Glomerular visceral epithelial cell (primary cell): ENCODE measurements around the gene ARSB.
A peak's percentile ranks its signal among the peaks of the same experiment; 100 is the strongest.

Experiments
- DNase-seq: peaks from one replicate; pipeline ENCODE4 v3.0.0-alpha.2; 2016; ENCODE audit errors: extremely low spot score

ARSB gene

DNA sequence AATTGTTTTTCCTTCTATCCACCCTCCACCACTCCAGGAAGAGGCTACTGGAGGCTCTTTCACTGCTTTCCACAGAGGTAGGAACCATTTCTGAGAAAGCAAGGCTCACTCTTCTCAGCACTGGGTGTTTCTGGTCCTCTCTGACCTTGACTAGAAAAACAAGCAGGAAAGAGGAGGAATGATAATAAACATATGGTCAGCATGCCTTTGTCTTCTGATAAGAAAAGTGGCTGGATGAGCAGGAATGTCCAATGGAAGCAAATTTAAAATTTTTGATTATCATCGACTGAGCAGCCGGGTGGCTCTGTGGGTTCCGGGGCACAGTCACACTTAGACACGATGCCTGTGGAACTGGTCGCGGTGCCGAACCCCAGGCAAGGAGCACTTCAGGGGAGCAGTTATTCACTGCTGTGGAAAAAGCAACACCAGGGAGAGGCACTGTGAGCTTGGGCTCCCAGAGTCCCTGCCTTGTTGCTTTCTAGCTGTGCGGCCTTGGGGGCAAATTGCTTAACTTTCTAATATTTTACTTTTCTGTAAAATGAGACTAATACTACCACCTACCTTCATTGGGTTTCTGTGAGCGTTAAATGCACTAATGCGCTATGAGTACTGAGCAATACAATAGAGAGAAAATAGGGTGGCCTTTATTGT lies 179.5 kb downstream of the ARSB start:
- DNase-seq: no peak

- DNase-seq: no peak
Observed at GRCh38 chr5:78804995-78805394, 180.1 kb downstream of the ARSB start.

DNA sequence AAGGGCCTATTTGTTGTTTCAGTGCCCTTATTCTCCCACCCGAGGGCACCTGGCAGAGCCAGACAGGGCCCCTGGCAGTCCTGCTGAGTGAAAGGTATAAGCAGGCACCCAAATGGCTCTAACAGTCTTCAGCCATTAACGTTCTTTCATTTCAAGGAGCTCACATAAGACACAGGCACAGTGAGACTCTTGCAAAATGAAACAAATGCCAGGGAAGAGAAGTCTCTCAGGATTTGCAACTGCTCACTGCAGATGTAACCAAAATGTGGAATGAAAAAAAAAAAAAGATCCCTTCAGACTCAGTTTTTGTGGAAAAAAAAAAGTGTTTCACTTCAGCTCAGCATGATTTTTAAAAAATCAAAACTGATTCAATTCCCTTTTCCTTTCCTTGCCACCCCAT lies 181.2 kb downstream of the ARSB start:
- no peak for DNase-seq

DNA sequence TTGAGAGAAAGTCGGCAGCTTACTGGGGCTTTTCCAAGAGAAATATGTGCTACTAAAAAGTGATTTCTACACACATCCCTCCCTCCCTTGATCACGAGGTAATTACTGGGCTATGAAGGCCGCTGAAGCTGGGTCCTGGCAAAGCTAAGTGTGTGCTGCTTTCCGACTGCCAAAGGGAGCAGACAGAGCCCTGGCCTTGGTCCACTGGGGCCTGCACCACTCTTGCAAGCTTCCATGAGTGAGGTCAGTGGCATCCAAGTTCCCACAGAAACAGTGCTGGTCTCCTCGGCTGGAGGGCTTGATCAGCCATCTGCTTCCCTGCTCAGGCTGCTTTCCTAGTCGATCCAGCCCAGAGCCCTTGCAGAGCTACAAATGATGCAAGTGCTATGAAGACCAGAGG lies 181.8 kb downstream of the ARSB start:
- DNase-seq: no peak

DNA sequence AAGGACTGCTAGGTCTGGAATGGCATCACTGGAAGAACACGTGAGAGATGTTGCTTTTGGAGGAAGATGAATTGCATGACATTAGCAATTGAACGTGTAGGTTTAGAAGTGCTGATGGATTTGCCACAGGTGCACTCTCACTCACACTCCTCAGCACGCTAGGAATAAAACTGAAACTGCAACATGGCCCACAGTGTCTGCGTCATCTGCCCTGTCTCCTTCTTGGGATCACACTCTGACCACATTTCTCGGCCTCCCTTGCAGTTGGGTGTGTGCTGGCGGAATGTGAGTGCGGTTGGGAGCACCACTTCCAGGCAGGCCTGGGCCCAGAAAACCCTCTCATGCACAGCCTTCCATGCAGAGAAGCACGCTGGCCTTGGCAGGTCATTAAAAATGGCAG lies 183.7 kb downstream of the ARSB start:
- no peak for DNase-seq

DNA sequence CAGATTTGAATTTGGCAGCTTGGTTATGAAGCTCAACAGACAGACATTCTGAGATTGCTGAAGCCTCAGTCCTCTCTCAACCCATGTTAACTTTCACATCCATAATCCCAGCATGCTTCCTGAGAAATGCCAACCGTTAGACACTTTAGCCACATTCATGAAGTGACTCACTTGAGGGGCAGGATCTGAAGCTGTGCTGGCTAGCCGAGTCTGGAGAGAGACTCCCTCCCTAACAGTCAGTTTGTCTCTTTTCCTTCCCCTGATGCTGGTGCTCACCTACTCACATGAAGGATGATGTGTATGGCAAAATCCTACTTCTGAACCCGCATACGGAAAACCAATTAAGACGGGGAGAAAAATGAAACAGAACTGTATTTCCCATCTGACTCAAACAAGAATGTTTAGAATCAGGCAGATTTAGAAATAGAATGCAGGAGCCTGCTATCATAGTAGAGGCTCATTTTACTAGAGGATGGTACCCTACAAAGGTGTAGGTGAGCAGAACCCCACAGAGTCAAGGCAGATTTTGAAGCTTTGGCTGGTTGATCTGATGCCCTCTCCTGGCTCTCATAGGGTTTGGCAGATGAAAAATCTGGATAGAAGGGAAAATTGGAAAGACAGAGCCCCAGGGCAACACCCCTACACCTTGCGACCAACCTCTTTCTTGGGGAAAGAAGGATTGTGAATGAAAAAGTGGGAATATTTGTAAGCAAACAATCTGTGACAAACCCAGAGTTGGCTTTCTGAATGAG lies 185.7 kb downstream of the ARSB start:
- peak; percentile 72 for DNase-seq

DNA sequence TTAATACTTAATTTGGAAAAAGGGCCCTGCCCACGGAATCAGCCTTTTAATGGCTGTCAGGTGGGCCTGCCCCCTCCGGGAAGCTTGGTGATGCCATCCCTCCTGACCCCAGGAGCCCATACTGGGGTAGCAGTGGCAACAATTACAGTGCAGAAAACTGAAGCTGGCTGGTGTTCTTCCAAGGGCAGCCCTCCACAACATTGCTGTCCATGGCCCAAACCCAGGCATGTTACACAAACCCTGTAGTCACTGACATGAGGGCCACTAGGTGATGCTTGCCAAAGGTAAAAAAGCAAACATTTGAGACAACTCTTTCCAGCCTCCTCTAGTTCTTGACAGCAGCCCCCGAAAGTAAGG lies 186.5 kb downstream of the ARSB start:
- no peak for DNase-seq

DNA sequence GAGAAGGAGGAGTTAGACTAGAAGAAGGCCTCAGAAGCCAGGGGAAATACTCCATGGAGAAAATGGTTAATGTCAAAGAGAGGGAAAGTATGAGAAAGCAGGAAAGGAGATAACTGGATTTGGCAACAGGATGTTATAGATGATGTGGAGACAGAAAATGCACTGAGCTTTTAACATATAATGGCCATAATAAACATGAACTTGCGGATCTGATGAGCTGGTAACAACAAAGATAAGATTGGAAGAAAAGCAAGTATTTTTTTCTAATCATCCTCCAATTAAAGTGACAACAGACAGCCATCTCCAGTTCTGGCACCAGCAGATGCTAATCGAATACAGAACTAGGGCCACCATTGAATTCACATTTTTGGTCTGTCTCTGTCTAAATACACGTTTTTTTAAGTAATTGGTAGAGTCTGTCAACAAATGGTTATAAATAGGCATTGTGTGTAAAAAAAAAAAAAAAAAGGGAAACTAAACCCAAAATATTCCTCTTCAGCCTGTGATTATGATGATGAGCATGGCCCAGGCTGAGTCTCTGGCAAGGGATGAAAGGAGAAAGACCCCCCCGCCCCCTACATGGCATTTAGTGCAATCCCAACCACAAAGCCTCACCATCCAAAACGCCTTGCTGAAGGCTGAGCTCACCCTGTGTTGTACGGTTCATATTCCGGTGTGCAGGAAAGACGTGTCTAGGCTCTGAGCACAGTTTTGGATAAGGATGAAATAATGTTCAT lies 187.0 kb downstream of the ARSB start:
- DNase-seq: peak; percentile 47

- peak; percentile 70 for DNase-seq
Observed at GRCh38 chr5:78795757-78796156, 189.4 kb downstream of the ARSB start.

DNA sequence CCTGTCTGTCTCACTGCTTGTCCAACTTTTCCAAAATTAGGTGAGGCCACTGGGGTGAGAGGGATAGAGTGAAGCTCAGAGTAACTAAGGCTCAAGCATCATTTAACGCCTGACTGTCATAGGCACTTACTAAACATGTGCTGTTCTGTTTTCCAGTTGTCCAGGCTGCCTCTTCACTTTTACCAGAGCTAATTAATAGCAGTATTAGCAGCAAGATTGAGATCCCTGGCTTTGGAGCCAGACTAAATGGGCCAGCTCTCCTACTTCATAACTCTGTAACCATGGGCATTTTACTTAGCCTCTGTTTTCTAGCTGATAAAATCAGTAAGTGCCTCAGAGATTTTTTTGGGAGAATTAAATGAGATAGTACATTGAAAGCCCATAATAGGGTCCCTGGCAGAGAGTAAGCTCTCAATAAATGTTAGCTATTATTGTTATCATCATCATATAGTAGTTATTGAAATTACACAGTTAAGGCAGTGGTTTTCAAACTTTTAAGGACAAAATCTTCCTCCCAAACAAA lies 190.4 kb downstream of the ARSB start:
- DNase-seq: no peak

DNA sequence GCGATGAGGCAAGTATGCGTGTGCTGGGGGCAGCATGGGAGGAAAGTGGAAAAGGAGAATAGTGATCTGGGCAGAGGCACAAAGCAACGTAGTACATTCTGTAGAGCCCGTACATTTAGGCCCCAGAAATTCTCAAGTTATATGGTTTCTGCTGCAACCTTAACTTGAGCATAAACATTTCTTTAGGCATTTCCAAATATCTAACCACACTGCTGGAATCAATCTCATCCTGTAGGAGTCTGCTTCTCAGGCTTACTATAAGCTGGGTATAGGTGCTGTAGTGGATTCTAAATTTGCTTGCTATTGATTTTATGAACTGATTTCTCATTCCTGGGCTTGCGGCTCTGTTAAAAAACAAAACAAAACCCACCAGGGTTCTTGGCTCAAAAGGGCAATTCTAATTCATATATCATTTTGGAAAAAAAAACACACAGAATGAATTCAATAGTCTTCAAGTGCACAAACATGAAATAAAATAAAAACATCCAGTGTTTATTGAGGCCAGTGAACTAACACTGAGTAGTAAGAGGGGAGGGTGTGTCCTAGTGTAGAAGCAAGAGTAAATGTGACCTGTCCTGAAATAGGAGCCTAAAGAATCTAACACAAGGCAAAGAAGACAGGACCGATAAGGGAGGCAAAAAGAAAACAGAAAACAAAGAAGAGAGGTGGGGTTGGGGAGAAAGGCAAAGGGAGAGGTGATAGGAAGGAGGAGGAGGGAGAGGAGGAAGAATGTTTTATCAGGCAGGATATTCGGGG lies 191.0 kb downstream of the ARSB start:
- no peak for DNase-seq

GRCh38 chr5:78792345-78793055 lies 192.6 kb downstream of the ARSB start:
- no peak for DNase-seq

DNA sequence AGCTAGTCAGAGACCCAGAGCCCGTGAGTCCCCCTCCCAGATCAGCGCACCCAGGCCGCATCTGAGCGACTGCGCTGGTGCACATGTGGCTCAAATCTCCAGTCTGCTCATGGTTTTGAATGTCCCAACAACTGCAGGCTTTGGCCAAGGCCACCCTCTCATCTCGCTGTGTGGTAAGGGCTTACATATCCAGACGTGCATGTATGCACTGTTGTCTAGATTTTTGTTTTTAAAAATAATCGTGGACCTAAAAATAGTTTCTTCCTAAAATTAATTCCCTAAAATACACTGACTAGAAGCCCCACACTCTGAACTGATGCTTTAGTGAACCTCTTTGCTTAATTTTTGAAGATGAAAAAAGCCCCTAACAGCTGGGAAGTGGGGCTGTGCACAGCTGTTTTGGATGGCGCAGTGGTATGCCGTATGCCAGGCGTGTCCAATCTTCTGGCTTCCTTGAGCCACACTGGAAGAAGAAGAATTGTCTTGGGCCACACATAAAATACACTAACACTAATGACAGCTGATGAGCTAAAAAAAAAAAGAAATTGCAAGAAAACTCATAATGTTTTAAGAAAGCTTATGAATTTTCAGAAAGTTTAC lies 193.5 kb downstream of the ARSB start:
- no peak for DNase-seq

DNA sequence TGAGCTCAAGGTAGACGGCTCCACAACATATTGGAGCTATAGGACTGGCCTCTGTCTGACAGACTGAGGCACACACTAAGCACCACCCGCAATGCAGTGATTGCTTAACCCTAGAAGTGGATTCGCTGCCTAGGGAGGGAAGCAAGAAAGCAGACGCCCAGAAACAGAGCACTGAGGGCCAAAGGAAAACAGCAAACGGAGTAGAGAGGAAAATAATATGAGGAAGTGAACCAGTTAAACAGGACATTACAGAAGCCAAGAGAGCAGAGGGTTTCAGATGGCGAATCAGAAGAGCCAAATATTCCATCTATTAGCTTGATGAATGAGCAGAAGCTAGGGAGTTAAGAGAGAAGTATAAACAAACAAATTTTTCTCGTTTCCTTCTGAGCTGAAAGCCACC lies 197.3 kb downstream of the ARSB start:
- DNase-seq: no peak

GRCh38 chr5:78785454-78785853 lies 199.7 kb downstream of the ARSB start:
- DNase-seq: no peak

DNA sequence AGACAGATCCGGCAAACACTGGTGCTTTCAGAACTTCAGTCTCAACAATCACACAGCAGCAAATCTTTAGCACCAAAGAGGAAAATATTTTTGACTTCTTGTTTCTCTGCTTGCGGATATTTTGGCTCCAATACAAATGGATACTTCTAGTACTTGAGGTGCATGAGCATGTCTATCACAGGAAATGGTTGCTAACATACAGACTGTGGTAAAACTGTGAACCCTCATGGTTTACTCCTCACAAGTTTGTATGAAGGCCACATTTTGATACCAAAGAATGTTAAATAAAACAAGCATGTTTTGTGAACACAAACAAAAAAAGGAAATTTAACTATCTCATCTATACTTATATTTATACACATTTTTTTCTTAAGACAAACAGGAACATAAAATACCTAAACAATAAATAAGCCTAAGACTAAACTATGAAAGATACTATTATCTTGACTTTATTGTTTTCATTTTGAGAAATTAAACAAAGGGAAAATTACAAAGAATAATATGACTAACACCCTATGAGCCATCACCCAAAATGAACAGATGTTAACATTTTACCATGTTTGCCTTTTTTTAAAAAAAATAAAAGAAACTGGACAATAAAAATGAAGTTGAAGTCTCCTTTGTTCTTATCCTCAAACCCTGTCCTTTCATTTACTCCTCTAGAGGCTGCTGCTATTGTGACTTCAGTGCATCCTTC lies 201.5 kb downstream of the ARSB start:
- DNase-seq: no peak

DNA sequence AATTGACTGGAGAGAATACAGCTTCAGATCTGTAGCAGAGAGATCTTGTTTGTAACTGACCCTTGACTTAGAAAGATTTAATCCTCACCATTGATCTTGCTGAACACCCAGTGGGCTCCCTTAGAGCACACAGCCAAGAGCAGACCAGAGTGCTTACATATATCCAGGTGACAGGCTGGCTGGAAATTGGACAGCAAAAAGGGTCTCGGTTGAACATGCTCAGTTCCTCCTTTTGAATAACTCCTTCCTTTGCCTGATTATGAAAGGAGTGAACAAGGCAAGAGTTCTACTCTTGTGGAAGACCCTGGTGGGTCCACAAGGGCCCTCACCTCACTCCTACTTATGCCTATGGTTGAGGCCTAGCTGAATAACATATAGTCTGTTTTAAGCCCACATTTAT lies 202.4 kb downstream of the ARSB start:
- DNase-seq: no peak

DNA sequence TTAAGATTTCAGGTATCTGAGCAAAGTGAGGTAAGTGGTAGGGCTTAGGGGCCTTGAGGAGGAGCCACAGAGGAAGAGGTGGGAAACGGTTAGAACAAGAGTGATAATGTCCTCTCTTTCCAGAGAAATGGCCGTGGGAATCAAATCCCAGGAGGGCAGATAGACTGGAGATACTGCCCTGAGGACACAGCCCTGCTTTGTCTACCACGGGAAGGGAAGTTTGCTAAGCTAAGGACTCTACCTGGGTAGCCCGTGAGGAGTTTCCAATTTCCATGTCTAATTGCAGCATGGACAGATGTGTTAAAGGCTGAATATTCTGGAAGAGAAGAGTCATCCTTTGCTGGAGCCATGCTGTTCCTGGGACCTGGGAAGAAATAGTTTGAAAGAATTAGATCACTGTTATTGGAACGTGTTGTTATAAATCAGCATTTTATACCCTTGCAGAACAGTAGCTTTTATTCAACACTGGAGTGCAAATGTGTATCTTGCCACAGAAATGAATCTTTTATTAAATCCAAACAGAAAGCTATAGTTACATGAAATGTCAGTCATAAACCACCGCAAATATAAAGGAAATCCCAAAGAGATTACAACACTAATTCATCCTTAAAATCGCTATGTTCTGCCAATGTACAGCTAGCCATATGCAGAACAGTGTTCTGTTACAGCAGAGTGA lies 203.4 kb downstream of the ARSB start:
- DNase-seq: no peak

- DNase-seq: no peak
Observed at GRCh38 chr5:78779771-78780616, 205.1 kb downstream of the ARSB start.
